H9 (cell line): ENCODE results near the gene RASA2. TPM values are rescaled to one million over a fixed set of nuclear protein-coding genes. Genes with fewer than 3 reads are reported as not detected.

Experiments used
- DNase-seq: peaks from one replicate; pipeline ENCODE4 v3.0.0-alpha.2; 2017
- H2AFZ ChIP-seq: one replicate; pipeline ENCODE4 v1.6.1; 2013; ENCODE audit warnings: mild to moderate bottlenecking, low read length, control low read depth, moderate library complexity
- H2AK5ac ChIP-seq: 2 replicates; pipeline ENCODE4 v1.6.1; 2013; ENCODE audit warnings: low read length, control low read depth, mixed read lengths; ENCODE audit not compliant: insufficient read length
- H2BK120ac ChIP-seq: one replicate; pipeline ENCODE4 v1.6.1; 2013; ENCODE audit warnings: low read depth, mild to moderate bottlenecking, low read length, control low read depth, inconsistent platforms; ENCODE audit not compliant: poor library complexity, severe bottlenecking
- H2BK12ac ChIP-seq: 2 replicates; pipeline ENCODE4 v1.6.1; 2013; ENCODE audit warnings: low read length, control low read depth, mixed read lengths, low read depth; ENCODE audit not compliant: insufficient read length
- H2BK15ac ChIP-seq: 2 replicates; pipeline ENCODE4 v1.6.1; 2013; ENCODE audit warnings: low read depth, low read length, control low read depth
- H2BK20ac ChIP-seq: one replicate; pipeline ENCODE4 v1.6.1; 2013; ENCODE audit warnings: low read depth, mild to moderate bottlenecking, low read length, control low read depth, inconsistent platforms; ENCODE audit not compliant: poor library complexity, severe bottlenecking
- H2BK5ac ChIP-seq: 2 replicates; pipeline ENCODE4 v1.6.1; 2013; ENCODE audit warnings: low read length, control low read depth, mixed read lengths; ENCODE audit not compliant: insufficient read length
- H3K14ac ChIP-seq: 2 replicates; pipeline ENCODE4 v1.6.1; 2013; ENCODE audit warnings: low read length, control low read depth; ENCODE audit not compliant: insufficient read depth
- H3K18ac ChIP-seq: 2 replicates; pipeline ENCODE4 v1.6.1; 2013; ENCODE audit warnings: low read depth, mild to moderate bottlenecking, mixed read lengths, low read length, control low read depth; ENCODE audit not compliant: insufficient read length
- H3K23ac ChIP-seq: 2 replicates; pipeline ENCODE4 v1.6.1; 2013; ENCODE audit warnings: low read length, control low read depth, mixed read lengths, low read depth; ENCODE audit not compliant: insufficient read length
- H3K23me2 ChIP-seq: 2 replicates; pipeline ENCODE4 v1.6.1; 2013; ENCODE audit warnings: low read depth, mild to moderate bottlenecking, mixed read lengths, low read length, control low read depth; ENCODE audit not compliant: insufficient read length, poor library complexity, severe bottlenecking
- H3K27ac ChIP-seq: 2 replicates; pipeline ENCODE4 v1.5.1; 2013; ENCODE audit warnings: low read length, control low read depth, mixed read lengths, low read depth; ENCODE audit not compliant: insufficient read length
- H3K27me3 ChIP-seq: 2 replicates; pipeline ENCODE4 v1.6.1; 2013; ENCODE audit warnings: low read length, control low read depth, inconsistent platforms; ENCODE audit not compliant: insufficient read depth
- H3K4ac ChIP-seq: 2 replicates; pipeline ENCODE4 v1.6.1; 2013; ENCODE audit warnings: low read depth, mild to moderate bottlenecking, control low read depth, inconsistent platforms, low read length, moderate library complexity
- H3K4me1 ChIP-seq: 2 replicates; pipeline ENCODE4 v1.6.1; 2013; ENCODE audit warnings: low read length, control low read depth, inconsistent platforms; ENCODE audit not compliant: insufficient read depth
- H3K4me2 ChIP-seq: 2 replicates; pipeline ENCODE4 v1.6.1; 2013; ENCODE audit warnings: low read length, control low read depth, mixed read lengths; ENCODE audit not compliant: insufficient read length, insufficient read depth
- H3K56ac ChIP-seq: 2 replicates; pipeline ENCODE4 v1.6.1; 2013; ENCODE audit warnings: low read depth, mild to moderate bottlenecking, mixed read lengths, low read length, control low read depth; ENCODE audit not compliant: insufficient read length
- H3K79me1 ChIP-seq: 2 replicates; pipeline ENCODE4 v1.6.1; 2013; ENCODE audit warnings: low read depth, mild to moderate bottlenecking, moderate library complexity, low read length, control low read depth, inconsistent platforms; ENCODE audit not compliant: insufficient read depth, poor library complexity, severe bottlenecking
- H3K79me2 ChIP-seq: 2 replicates; pipeline ENCODE4 v1.6.1; 2013; ENCODE audit warnings: low read length, control low read depth, inconsistent platforms; ENCODE audit not compliant: insufficient read depth
- H3K9ac ChIP-seq: 2 replicates; pipeline ENCODE4 v1.6.1; 2013; ENCODE audit warnings: low read length, control low read depth, mixed read lengths; ENCODE audit not compliant: insufficient read length; ENCODE audit errors: extremely low read depth
- H3K9me3 ChIP-seq: one replicate; pipeline ENCODE4 v1.6.1; 2013; ENCODE audit warnings: low read depth, low read length, inconsistent platforms; ENCODE audit not compliant: control insufficient read depth
- H3T11ph ChIP-seq: one replicate; pipeline ENCODE4 v1.6.1; 2013; ENCODE audit warnings: mild to moderate bottlenecking, low read length, control low read depth, inconsistent platforms
- H4K20me1 ChIP-seq: one replicate; pipeline ENCODE4 v1.6.1; 2013; ENCODE audit not compliant: control insufficient read depth, insufficient read length, insufficient read depth
- H4K5ac ChIP-seq: 2 replicates; pipeline ENCODE4 v1.6.1; 2013; ENCODE audit warnings: low read depth, mild to moderate bottlenecking, mixed read lengths, low read length, control low read depth; ENCODE audit not compliant: insufficient read length
- H4K8ac ChIP-seq: replicated peaks from 2 replicates; pipeline ENCODE4 v1.6.1; 2013; ENCODE audit warnings: low read length, control low read depth, mixed read lengths, low read depth; ENCODE audit not compliant: insufficient read length
- H4K91ac ChIP-seq: 2 replicates; pipeline ENCODE4 v1.6.1; 2013; ENCODE audit warnings: low read depth, mild to moderate bottlenecking, moderate library complexity, mixed read lengths, low read length, control low read depth; ENCODE audit not compliant: insufficient read length
- H3K27ac Mint-ChIP-seq, 3 experiments: 2 replicates in 2 of 3; 3 replicates in 1 of 3; pipeline ENCODE4 v1.8.0; 2020 to 2021; ENCODE audit warnings: mixed read lengths in 3 of 3, mild to moderate bottlenecking in 1 of 3, moderate library complexity in 1 of 3
- H3K27me3 Mint-ChIP-seq: 2 replicates; pipeline ENCODE4 v1.8.0; 2021; ENCODE audit warnings: low read depth, mild to moderate bottlenecking, moderate library complexity, mixed read lengths
- H3K36me3 Mint-ChIP-seq, 3 experiments: 2 replicates in 2 of 3; 3 replicates in 1 of 3; pipeline ENCODE4 v1.8.0; 2020 to 2021; ENCODE audit warnings: low read depth in 3 of 3, mixed read lengths in 3 of 3; ENCODE audit not compliant: insufficient read depth in 1 of 3
- H3K4me1 Mint-ChIP-seq, 2 experiments: 2 replicates each; pipeline ENCODE4 v1.8.0; 2020; ENCODE audit warnings: mixed read lengths in 2 of 2
- H3K4me3 Mint-ChIP-seq, 2 experiments: 2 replicates in 1 of 2; 3 replicates in 1 of 2; pipeline ENCODE4 v1.8.0; 2020 to 2021; ENCODE audit warnings: mild to moderate bottlenecking in 2 of 2, mixed read lengths in 2 of 2, moderate library complexity in 1 of 2
- H3K9me3 Mint-ChIP-seq, 2 experiments: 2 replicates in 1 of 2; 3 replicates in 1 of 2; pipeline ENCODE4 v1.8.0; 2020; ENCODE audit warnings: mild to moderate bottlenecking in 2 of 2, mixed read lengths in 2 of 2, moderate library complexity in 1 of 2
- WGBS: extraction: QIAGEN DNeasy Blood & Tissue Kit; methylation state at CpG from one replicate; pipeline ENCODE4 v1.1.7; 2013; ENCODE audit warnings: missing lambda C conversion rate, low lambda C conversion rate, mixed read lengths; ENCODE audit not compliant: insufficient read length; ENCODE audit errors: extremely low coverage; 5-methylcytosine and 5-hydroxymethylcytosine counted together
- total RNA-seq: library from RNA; stranded (reverse); gene quantifications from 2 replicates; pipeline ENCODE4 v1.2.1, GENCODE V29; 2021
- TF ChIP-seq, protein P1 (sequence below): fragments of 200-600 bp; sonication (generic); conservative IDR thresholded peaks from 3 replicates; pipeline ENCODE4 v1.8.0; 2021; ENCODE audit warnings: antibody characterized with exemption, mild to moderate bottlenecking

Gene RASA2
- total RNA-seq, 1 experiment from 2014 or later = 24.4 TPM

DNA sequence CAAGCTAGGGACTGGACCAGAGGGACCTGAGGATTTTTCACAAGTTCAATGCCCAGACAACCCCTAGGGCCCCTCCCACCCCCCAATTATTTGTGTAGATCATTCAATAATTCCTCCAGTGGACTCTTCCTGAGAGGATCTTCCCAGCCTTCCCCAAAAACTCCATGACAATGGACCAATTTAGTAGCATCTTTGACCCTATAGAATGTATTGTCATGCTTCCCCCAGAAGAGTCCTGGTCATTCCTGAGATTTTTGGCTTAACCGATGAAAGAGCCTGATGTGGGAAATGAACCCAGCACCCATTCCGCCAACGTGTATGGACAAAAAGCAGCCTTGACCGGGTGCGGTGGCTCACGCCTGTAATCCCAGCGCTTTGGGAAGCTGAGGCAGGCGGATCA, 132.1 kb downstream of the RASA2 start:
- H2BK120ac ChIP-seq = no peak overlapping the region
- no peak overlapping the region for H3K18ac ChIP-seq
- no peak overlapping the region for H3K23ac ChIP-seq
- WGBS = no CpG with 5 or more reads among the region's 8 CpGs
- H3T11ph ChIP-seq = no peak overlapping the region
- H2AFZ ChIP-seq = no peak overlapping the region
- no peak overlapping the region for H2BK20ac ChIP-seq
- no peak overlapping the region for H3K56ac ChIP-seq
- H3K4me2 ChIP-seq = no peak overlapping the region
- no peaks in the 10 kb centered on the region for H3K79me2 ChIP-seq
- H3K4ac ChIP-seq = no peak overlapping the region
- H4K20me1 ChIP-seq = no peaks in the 10 kb centered on the region
- Mint-ChIP-seq H3K36me3 (peaks cover 0 to 4% (median 2%) of the 10 kb centered on the region in 3 experiments; a peak in 3 of 7 replicates), H3K4me3 (no peak overlapping the region), H3K9me3 (peaks cover 0 to 4% of the 10 kb centered on the region in 2 experiments; a peak in 2 of 5 replicates), H3K27ac (no peak overlapping the region), H3K27me3 (no peaks in the 10 kb centered on the region; the same call in 1 of the 2 replicates), H3K4me1 (peaks cover 15 to 16% of the 10 kb centered on the region in 2 experiments)
- DNase-seq = no peak
- no peak overlapping the region for H4K5ac ChIP-seq
- H4K91ac ChIP-seq = no peak overlapping the region
- H4K8ac ChIP-seq = no peak overlapping the region
- H2BK15ac ChIP-seq = no peak overlapping the region
- H3K79me1 ChIP-seq = no peaks in the 10 kb centered on the region
- H2AK5ac ChIP-seq = no peak overlapping the region
- no peak overlapping the region for H3K27ac ChIP-seq
- TF ChIP-seq, protein P1, sequence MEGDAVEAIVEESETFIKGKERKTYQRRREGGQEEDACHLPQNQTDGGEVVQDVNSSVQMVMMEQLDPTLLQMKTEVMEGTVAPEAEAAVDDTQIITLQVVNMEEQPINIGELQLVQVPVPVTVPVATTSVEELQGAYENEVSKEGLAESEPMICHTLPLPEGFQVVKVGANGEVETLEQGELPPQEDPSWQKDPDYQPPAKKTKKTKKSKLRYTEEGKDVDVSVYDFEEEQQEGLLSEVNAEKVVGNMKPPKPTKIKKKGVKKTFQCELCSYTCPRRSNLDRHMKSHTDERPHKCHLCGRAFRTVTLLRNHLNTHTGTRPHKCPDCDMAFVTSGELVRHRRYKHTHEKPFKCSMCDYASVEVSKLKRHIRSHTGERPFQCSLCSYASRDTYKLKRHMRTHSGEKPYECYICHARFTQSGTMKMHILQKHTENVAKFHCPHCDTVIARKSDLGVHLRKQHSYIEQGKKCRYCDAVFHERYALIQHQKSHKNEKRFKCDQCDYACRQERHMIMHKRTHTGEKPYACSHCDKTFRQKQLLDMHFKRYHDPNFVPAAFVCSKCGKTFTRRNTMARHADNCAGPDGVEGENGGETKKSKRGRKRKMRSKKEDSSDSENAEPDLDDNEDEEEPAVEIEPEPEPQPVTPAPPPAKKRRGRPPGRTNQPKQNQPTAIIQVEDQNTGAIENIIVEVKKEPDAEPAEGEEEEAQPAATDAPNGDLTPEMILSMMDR = no peak
- H3K14ac ChIP-seq = no peak overlapping the region
- no peaks in the 10 kb centered on the region for H3K4me1 ChIP-seq
- H3K9me3 ChIP-seq = no peaks in the 10 kb centered on the region
- H3K23me2 ChIP-seq = no peaks in the 10 kb centered on the region
- no peak overlapping the region for H2BK5ac ChIP-seq
- H2BK12ac ChIP-seq = no peak overlapping the region
- no peak overlapping the region for H3K9ac ChIP-seq
- no peaks in the 10 kb centered on the region for H3K27me3 ChIP-seq
